Cardiac fibroblast (primary cell): Measurements from ENCODE around the gene POU2AF2.

Experiments
- DNase-seq, 2 donors: peaks; one replicate each; pipeline versions ENCODE4 v3.0.0 to v3.0.0-alpha.2; 2010; ENCODE audit warnings: low read depth in 2 of 2
- H3K4me3 ChIP-seq, 2 donors: replicated peaks in 1 of 2; 1 replicate in 1 of 2; 2 replicates in 1 of 2; pipeline ENCODE4 v1.5.1; 2011; ENCODE audit warnings: low read depth in 2 of 2, low read length in 2 of 2, mild to moderate bottlenecking in 2 of 2, moderate library complexity in 1 of 2
- TF ChIP-seq, protein P1 (sequence below): IDR thresholded peaks from one replicate; pipeline ENCODE4 v1.5.1; 2011; ENCODE audit warnings: low read depth, mild to moderate bottlenecking, low read length, inconsistent platforms

Gene POU2AF2

DNA sequence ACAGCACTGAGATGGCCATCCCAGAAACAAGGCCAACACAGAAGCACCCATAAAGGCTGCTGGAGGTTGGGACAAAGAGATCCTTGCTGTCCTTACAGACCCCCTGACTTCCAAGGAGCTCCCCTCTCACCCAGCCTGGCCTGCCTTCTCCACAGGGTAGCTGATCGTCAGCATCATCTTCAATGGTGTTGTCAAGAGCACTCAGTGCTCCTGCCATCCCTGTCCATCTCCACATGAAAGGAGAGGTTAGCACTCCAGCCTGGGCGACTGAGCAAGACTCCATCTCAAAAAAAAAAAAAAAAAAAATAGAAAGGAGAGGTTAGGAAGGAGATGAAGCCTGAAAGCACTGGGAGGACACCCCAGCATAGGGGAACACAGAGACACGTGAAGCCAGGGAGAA lies 50.7 kb downstream of the POU2AF2 start:
- DNase-seq: no peak
- TF ChIP-seq, protein P1, sequence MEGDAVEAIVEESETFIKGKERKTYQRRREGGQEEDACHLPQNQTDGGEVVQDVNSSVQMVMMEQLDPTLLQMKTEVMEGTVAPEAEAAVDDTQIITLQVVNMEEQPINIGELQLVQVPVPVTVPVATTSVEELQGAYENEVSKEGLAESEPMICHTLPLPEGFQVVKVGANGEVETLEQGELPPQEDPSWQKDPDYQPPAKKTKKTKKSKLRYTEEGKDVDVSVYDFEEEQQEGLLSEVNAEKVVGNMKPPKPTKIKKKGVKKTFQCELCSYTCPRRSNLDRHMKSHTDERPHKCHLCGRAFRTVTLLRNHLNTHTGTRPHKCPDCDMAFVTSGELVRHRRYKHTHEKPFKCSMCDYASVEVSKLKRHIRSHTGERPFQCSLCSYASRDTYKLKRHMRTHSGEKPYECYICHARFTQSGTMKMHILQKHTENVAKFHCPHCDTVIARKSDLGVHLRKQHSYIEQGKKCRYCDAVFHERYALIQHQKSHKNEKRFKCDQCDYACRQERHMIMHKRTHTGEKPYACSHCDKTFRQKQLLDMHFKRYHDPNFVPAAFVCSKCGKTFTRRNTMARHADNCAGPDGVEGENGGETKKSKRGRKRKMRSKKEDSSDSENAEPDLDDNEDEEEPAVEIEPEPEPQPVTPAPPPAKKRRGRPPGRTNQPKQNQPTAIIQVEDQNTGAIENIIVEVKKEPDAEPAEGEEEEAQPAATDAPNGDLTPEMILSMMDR: no peak
- H3K4me3 ChIP-seq: no peak overlapping the region

DNA sequence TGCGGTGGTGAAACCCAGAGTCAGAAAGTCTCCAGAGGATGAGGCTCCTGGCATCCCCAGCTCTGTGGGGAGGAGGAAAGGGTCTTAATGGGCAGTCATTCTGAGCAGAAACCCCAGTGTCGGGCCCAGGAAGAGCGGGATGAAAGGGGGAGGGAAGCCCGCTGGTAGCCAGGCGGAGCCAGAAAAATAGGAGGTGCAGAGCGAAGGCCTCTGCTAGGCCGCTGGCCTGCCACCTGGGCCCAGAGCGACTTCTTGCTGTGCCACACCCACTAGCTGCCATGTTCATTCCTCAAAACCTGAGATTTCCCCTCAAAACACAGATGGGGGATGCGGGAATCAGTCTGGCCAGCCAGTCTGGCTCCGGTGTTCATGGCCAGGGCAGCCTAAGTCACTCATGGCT lies 52.2 kb downstream of the POU2AF2 start:
- no peak for DNase-seq
- TF ChIP-seq, protein P1: no peak
- no peak overlapping the region for H3K4me3 ChIP-seq

DNA sequence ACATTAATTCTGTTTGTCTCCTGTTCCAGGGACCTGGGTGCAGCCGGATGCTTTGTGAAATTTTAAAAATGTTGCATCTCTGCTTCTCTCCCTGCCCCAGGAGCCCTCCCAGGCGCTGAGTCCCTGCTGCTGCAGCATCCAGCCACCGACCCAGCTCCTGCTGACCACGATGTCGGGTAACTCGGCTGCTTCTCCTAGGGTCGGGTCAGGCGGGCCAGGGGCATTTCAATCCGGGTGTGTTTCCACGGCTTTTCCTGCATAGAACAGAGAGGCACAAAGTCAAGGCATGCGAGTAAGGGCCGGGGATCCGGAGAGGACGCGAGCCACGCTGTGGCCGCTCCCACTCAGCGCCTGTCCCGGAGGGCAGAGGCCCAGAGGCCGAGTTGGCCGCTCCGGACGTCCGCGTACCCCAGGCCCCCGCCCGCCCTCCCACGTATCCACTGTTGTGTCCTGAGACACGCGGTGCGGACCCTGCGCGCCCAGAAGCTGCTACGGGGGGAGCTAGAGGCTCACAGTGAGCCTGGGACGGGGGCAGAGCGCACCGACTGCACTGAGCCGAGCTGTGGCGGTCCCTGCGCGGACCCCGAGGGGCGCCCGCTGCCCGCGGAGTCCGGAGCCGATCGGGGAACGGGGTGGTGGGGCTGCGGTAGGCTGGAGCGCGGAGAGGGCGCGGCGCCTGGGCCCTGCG lies 53.0 kb downstream of the POU2AF2 start, which contains the start of gene POU2AF3:
Gene POU2AF3, plus strand, starts transcription at position 134 of the 688 bp plus-strand sequence. Its CDS starts 36 bp downstream, at position 170.
- no peak for DNase-seq
- H3K4me3 ChIP-seq: peak within 1 kb of the TSS; percentile 45 to 51
- TF ChIP-seq, protein P1: no peak

DNA sequence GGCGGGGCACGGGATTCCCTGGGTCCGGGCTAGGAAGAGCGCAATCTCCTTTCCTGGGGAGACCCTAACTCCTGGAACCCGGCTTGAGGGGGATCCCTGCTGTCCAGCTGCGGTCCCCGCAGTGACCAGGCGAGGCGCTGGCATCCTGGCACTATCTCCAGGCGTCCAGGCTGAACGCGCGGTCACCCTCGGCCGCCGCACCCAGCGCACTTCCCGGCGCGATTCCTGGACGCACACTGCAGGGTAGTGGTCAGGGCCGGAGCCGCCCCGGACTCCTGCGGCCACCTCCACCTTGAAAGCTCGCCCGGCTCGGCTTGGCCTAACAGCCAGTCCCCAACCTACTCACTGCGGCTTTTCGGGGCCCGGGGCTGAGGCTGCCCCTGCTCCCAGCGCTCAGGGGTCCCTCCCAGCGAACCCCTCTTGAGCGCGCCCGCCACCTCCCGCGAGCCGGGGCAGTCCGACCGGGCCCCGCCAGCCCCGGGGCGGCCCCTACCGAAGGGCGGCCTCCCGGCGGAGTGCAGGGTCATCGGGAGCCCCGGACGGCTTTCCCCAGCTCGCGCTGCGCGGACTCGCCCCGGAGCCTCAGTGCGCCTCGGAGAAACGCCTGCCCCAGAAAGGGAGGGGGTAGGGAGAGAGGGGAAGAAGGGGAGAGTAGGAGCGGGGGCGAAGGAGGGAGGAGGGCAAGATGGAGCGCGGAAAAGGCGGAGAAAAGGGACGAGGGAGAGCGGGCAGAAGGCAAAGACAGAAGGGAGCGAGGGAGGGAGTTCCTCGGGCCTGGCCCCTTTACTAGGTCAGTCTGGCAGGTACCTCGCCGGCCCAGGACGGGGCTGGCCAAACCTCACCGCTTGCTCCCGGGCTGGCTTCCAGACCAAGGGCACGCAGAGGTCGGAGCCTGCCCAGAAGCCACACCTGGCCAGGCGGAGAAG lies 53.8 kb downstream of the POU2AF2 start:
- DNase-seq: peak; percentile 25 to 40
- H3K4me3 ChIP-seq: peak overlapping the region; percentile 45 to 51

DNA sequence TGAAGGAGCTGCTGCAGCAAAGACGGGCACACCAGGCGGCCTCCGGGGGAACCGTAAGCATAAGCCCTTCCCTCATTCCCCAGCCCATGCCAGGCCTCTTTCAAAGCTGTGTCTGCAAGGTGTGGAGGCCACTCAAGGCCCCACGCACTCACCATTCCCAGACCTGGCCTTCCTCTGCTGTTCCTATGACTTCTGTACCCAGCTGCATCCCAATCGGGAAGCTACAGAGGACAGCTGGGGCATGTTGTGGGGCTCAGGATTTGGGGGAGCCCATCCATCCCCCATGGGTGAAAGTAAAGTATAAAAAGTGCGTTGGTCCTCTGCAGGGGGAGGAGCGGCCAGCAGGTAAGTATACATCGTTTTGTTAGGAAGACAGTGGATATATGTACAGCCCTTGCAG lies 55.0 kb downstream of the POU2AF2 start:
- no peak overlapping the region for H3K4me3 ChIP-seq
- TF ChIP-seq, protein P1: no peak
- no peak for DNase-seq

More for the DNA sequence above, 53.8 kb downstream of the POU2AF2 start:
- TF ChIP-seq, protein P1: peak; percentile 52

DNA sequence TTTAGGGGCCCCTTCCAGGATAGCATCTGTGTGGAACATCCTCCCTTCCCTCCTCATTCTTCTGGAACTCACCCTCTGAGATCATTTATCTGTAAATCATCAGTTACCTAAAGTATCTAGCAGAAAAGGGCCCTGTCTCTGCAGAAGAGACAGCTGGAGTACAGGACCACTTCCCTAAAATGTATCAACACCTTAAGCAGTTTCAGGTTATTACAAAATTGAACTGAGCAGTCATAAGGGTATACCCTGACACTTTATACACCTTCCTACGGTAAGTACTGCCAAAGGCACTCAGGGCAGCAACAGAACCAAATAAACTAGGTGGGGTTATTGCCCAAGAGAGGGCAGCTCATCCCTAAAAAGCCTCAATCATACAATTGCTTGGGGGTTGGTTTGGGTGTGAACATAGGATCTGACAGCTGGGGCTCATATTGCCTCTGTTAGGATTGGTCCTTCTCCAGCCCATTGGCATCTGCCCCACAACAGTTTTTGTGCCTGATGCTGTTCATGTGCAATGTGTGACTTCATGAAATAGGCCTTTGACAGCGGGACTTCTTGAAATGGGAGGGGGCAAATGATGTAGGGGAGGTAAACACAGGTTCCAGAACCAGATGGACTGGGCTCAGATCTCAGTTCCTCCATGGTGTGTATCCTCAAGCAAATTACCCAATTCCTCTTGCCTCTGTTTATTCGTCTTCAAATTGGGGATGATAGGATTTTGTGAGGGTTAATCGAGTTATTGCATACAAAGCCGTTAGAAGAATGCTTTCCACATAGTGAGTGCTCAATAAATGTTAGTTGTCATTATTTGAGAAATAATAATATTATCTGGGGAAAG lies 55.7 kb downstream of the POU2AF2 start:
- H3K4me3 ChIP-seq: no peak overlapping the region

More for the DNA sequence above, 55.7 kb downstream of the POU2AF2 start:
- TF ChIP-seq, protein P1: no peak
- DNase-seq: no peak
